IMR-90 (cell line): ENCODE results near the gene TNS1. TPM values are rescaled to one million over a fixed set of nuclear protein-coding genes. Genes with fewer than 3 reads are reported as not detected.

ENCODE experiments used
- ATAC-seq: fragments of 200-7000 bp; cut with Tn5 transposase; 2 replicates; pipeline ENCODE4 v1.9.1; 2020; ENCODE audit warnings: low read depth, mild to moderate bottlenecking, moderate library complexity
- BruUV-seq: library from RNA; stranded (reverse); fragments of 400-500 nt; replicated peaks from 2 replicates; lab custom pipeline; 2021; lab: Mats Ljungman, UMichigan
- CTCF ChIA-PET: fragments of 300-600 bp; formaldehyde crosslinking; extraction: SDS; loops from one replicate; lab custom pipeline; 2021; ENCODE audit warnings: antibody characterized with exemption; lab: Yijun Ruan, JAX
- POLR2A ChIA-PET: fragments of 300-600 bp; sonication (Branson Sonifier 250); formaldehyde crosslinking; loops from one replicate; lab custom pipeline; 2022; ENCODE audit warnings: antibody characterized with exemption; ENCODE audit not compliant: unreplicated experiment; lab: Charles Lee
- DNase-seq: peaks from one replicate; pipeline ENCODE4 v3.0.0; 2013
- H2AFZ ChIP-seq: replicated peaks from 2 replicates; pipeline ENCODE3; 2013; ENCODE audit warnings: low read length, mild to moderate bottlenecking; ENCODE audit not compliant: poor library complexity
- H2AK5ac ChIP-seq: 2 replicates; pipeline ENCODE4 v1.6.1; 2013; ENCODE audit warnings: low read depth, low read length, inconsistent platforms
- H2AK9ac ChIP-seq: replicated peaks from 2 replicates; pipeline ENCODE3; 2013; ENCODE audit warnings: mild to moderate bottlenecking, low read depth, low read length, moderate library complexity; ENCODE audit not compliant: poor library complexity
- H2BK120ac ChIP-seq: 2 replicates; pipeline ENCODE4 v1.6.1; 2013; ENCODE audit warnings: low read depth, low read length, inconsistent platforms
- H2BK15ac ChIP-seq: 3 replicates; pipeline ENCODE4 v1.6.1; 2013; ENCODE audit warnings: low read depth, low read length, inconsistent platforms
- H2BK20ac ChIP-seq: 2 replicates; pipeline ENCODE4 v1.6.1; 2013; ENCODE audit warnings: low read depth, mild to moderate bottlenecking, inconsistent platforms, low read length, moderate library complexity
- H2BK5ac ChIP-seq: 2 replicates; pipeline ENCODE4 v1.6.1; 2013; ENCODE audit warnings: mild to moderate bottlenecking, low read depth, low read length, inconsistent platforms; ENCODE audit not compliant: poor library complexity, severe bottlenecking
- H3K14ac ChIP-seq: replicated peaks from 2 replicates; pipeline ENCODE4 v1.6.1; 2013; ENCODE audit warnings: low read depth, low read length, inconsistent platforms
- H3K18ac ChIP-seq: 2 replicates; pipeline ENCODE4 v1.6.1; 2013; ENCODE audit warnings: low read depth, low read length, control low read depth
- H3K23ac ChIP-seq: 2 replicates; pipeline ENCODE4 v1.6.1; 2013; ENCODE audit warnings: low read depth, low read length, inconsistent platforms
- H3K27ac ChIP-seq: 2 replicates; pipeline ENCODE4 v1.5.1; 2013; ENCODE audit warnings: mild to moderate bottlenecking, control low read depth, low read length; ENCODE audit not compliant: insufficient read depth
- H3K27me3 ChIP-seq: 2 replicates; pipeline ENCODE4 v1.6.1; 2013; ENCODE audit warnings: low read length; ENCODE audit not compliant: control insufficient read depth, insufficient read depth
- H3K36me3 ChIP-seq: 2 replicates; pipeline ENCODE4 v1.6.1; 2013; ENCODE audit warnings: low read length, mixed read lengths; ENCODE audit not compliant: control insufficient read depth, insufficient read depth
- H3K4ac ChIP-seq: 2 replicates; pipeline ENCODE4 v1.6.1; 2013; ENCODE audit warnings: low read depth, low read length, inconsistent platforms
- H3K4me1 ChIP-seq: 2 replicates; pipeline ENCODE4 v1.6.1; 2013; ENCODE audit warnings: low read length, mixed read lengths; ENCODE audit not compliant: control insufficient read depth, insufficient read depth
- H3K4me2 ChIP-seq: 2 replicates; pipeline ENCODE4 v1.6.1; 2013; ENCODE audit warnings: low read depth, mild to moderate bottlenecking, control low read depth, low read length, moderate library complexity
- H3K4me3 ChIP-seq: 2 replicates; pipeline ENCODE4 v1.5.1; 2013; ENCODE audit warnings: low read depth, mild to moderate bottlenecking, control low read depth, low read length, moderate library complexity; ENCODE audit not compliant: insufficient read depth
- H3K56ac ChIP-seq: 2 replicates; pipeline ENCODE4 v1.6.1; 2013; ENCODE audit warnings: low read length, inconsistent platforms; ENCODE audit not compliant: insufficient read depth; ENCODE audit errors: extremely low read depth
- H3K79me1 ChIP-seq, 2 experiments: 2 replicates each; pipeline ENCODE4 v1.6.1; 2013; ENCODE audit warnings: low read length in 2 of 2, inconsistent platforms in 1 of 2, low read depth in 1 of 2
- H3K9ac ChIP-seq: 2 replicates; pipeline ENCODE4 v1.6.1; 2013; ENCODE audit warnings: low read depth, low read length, control low read depth
- H3K9me1 ChIP-seq: 2 replicates; pipeline ENCODE4 v1.6.1; 2013; ENCODE audit warnings: low read length, inconsistent platforms; ENCODE audit not compliant: insufficient read depth
- H3K9me3 ChIP-seq: 2 replicates; pipeline ENCODE4 v1.6.1; 2013; ENCODE audit warnings: low read length; ENCODE audit not compliant: control insufficient read depth, insufficient read depth
- H4K20me1 ChIP-seq: 2 replicates; pipeline ENCODE4 v1.6.1; 2013; ENCODE audit warnings: low read length, inconsistent platforms; ENCODE audit not compliant: insufficient read depth
- H4K5ac ChIP-seq: 2 replicates; pipeline ENCODE4 v1.6.1; 2013; ENCODE audit warnings: mild to moderate bottlenecking, low read depth, low read length, control low read depth
- H4K8ac ChIP-seq, 2 experiments: 2 replicates each; pipeline ENCODE4 v1.6.1; 2013; ENCODE audit warnings: low read depth in 2 of 2, low read length in 2 of 2, control low read depth in 1 of 2, inconsistent platforms in 1 of 2
- H4K91ac ChIP-seq: 2 replicates; pipeline ENCODE4 v1.6.1; 2013; ENCODE audit warnings: low read depth, low read length, inconsistent platforms; ENCODE audit not compliant: insufficient read depth
- BHLHE40 ChIP-seq: fragments of 150-350 bp; IDR thresholded peaks from 2 replicates; pipeline ENCODE4 v1.6.1; 2016; ENCODE audit warnings: mild to moderate bottlenecking, low read depth, low read length
- CHD1 ChIP-seq: IDR thresholded peaks from 2 replicates; pipeline ENCODE4 v1.6.1; 2012; ENCODE audit warnings: low read depth, low read length, improper control_type of control experiment
- CTCF ChIP-seq: conservative IDR thresholded peaks from 2 replicates; pipeline ENCODE4 v1.5.1; 2012; ENCODE audit warnings: mild to moderate bottlenecking, low read depth, low read length, improper control_type of control experiment
- ELK1 ChIP-seq: fragments of 150-350 bp; IDR thresholded peaks from 2 replicates; pipeline ENCODE4 v1.6.1; 2016; ENCODE audit warnings: low read depth, mild to moderate bottlenecking, low read length, moderate library complexity, borderline replicate concordance
- NFE2L2 ChIP-seq: fragments of 150-350 bp; IDR thresholded peaks from 2 replicates; pipeline ENCODE4 v1.6.1; 2016; ENCODE audit warnings: low read depth, mild to moderate bottlenecking, low read length
- POLR2A ChIP-seq: IDR thresholded peaks from 2 replicates; pipeline ENCODE4 v1.6.1; 2012; ENCODE audit warnings: mild to moderate bottlenecking, low read depth, low read length
- RAD21 ChIP-seq: IDR thresholded peaks from 2 replicates; pipeline ENCODE4 v1.6.1; 2012; ENCODE audit warnings: low read length, improper control_type of control experiment
- SMC3 ChIP-seq: fragments of 150-350 bp; IDR thresholded peaks from 2 replicates; pipeline ENCODE4 v1.6.1; 2016; ENCODE audit warnings: low read depth, mild to moderate bottlenecking, antibody characterized with exemption, low read length, moderate library complexity
- USF2 ChIP-seq: fragments of 150-350 bp; IDR thresholded peaks from 2 replicates; pipeline ENCODE4 v1.6.1; 2017; ENCODE audit warnings: mild to moderate bottlenecking, antibody characterized with exemption, low read length, low read depth
- WGBS, 2 experiments: methylation state at CpG; one replicate each; pipeline versions ENCODE4 v1.1.5 to v1.1.7; 2013; ENCODE audit warnings: missing lambda C conversion rate in 2 of 2; ENCODE audit not compliant: insufficient read length in 1 of 2; ENCODE audit errors: extremely low coverage in 2 of 2; 5-methylcytosine and 5-hydroxymethylcytosine counted together
- dilution Hi-C: fragments of 300-500 bp; cut with HindIII; formaldehyde crosslinking; loops from one replicate; pipeline ENCODE4 v1.14.3; 2018; ENCODE audit warnings: low sequenced_read_pairs; ENCODE audit not compliant: unreplicated experiment
- in situ Hi-C: fragments of 300-500 bp; cut with MboI; formaldehyde crosslinking; loops from 3 replicates; pipeline ENCODE4 v1.14.3; 2019; ENCODE audit warnings: low sequenced_read_pairs, inconsistent platforms, mixed read lengths
- intact Hi-C: fragments of 100-400 bp; cut with micrococcal nuclease; formaldehyde crosslinking; loops from 2 replicates; pipeline ENCODE4 v1.10.0; 2022
- polyA plus RNA-seq, 3 experiments: library from polyadenylated mRNA; depleted of rRNA; stranded (reverse); fragments of >200 nt; gene quantifications; 2 replicates each; pipeline ENCODE4 v1.2.3, GENCODE V29; 2012; ENCODE audit warnings: low replicate concordance in 1 of 3
- total RNA-seq: library from RNA; depleted of rRNA; stranded (reverse); fragments of >200 nt; gene quantifications from 2 replicates; pipeline ENCODE4 v1.2.3, GENCODE V29; 2012

TNS1 gene
- total and polyA plus RNA-seq, 2 of the 4 experiments (the other 2 are of a cell fraction) = 41.1 to 45.2 TPM

GRCh38 chr2:217990791-217991465, 11.9 kb downstream of the TNS1 start:
- Histone ChIP-seq H4K5ac (no peak overlapping the region), H3K18ac (no peak overlapping the region), H3K23ac (no peak overlapping the region), H3K4me3 (no peak overlapping the region), H3K79me1 (peaks cover 34 to 93% of the 10 kb centered on the region in 2 experiments), H2AK9ac (no peak overlapping the region), H3K4me2 (no peak overlapping the region), H3K9me1 (peaks cover 32% of the 10 kb centered on the region), H3K27ac (no peak overlapping the region), H3K4me1 (peaks cover 40% of the 10 kb centered on the region), H4K8ac (no peak overlapping the region), H4K20me1 (peaks cover 47% of the 10 kb centered on the region), H3K27me3 (no peaks in the 10 kb centered on the region), H2BK15ac (no peak overlapping the region), H3K9ac (no peak overlapping the region), H3K56ac (no peak overlapping the region), H3K36me3 (peaks cover 33% of the 10 kb centered on the region), H2AFZ (no peak overlapping the region), H3K9me3 (no peaks in the 10 kb centered on the region), H3K14ac (no peak overlapping the region), H2BK120ac (no peak overlapping the region), H4K91ac (no peak overlapping the region), H2BK20ac (no peak overlapping the region), H2AK5ac (no peak overlapping the region), H2BK5ac (no peak overlapping the region), H3K4ac (no peak overlapping the region)
- no peak for ATAC-seq
- no peak for DNase-seq
- no peak for TF ChIP-seq NFE2L2
- no peak for TF ChIP-seq ELK1
- no peak for TF ChIP-seq POLR2A
- TF ChIP-seq CTCF = no peak
- TF ChIP-seq BHLHE40 = no peak
- no peak for TF ChIP-seq USF2
- no peak for TF ChIP-seq RAD21
- TF ChIP-seq CHD1 = no peak
- TF ChIP-seq SMC3 = no peak
- dilution Hi-C loops (no loop called here), intact Hi-C loops (no loop called here), in situ Hi-C loops (no loop called here)
- BruUV-seq = no TSS peak
- no CpG with 5 or more reads among the region's 9 CpGs for WGBS, 2 experiments
- CTCF ChIA-PET = no interaction called here
- POLR2A ChIA-PET = interaction anchor here (0.6 kb wide), 1 partner anchor 80 kb away, joined by 5 read pairs; no protein-coding TSS in a partner anchor
